Measurements from ENCODE around the gene NDUFS4.

- TF ChIP-seq CTCF (IDR thresholded peaks at IDR 0.05) (no peak), ZFX (IDR thresholded peaks at IDR 0.05; ENCODE audit: borderline replicate concordance) (no peak)
Observed at GRCh38 chr5:53677632-53678031, 117.2 kb downstream of the NDUFS4 start.

All from 22Rv1 (cell line).